Central memory CD8-positive, alpha-beta T cell (primary cell): ENCODE measurements around the gene ZNF91.
"Not testable (repeated sequence)": the region's sequence is repeated elsewhere in the genome, so short reads cannot be mapped to it uniquely, and the experiment has no call there.

Source experiments
- ATAC-seq: fragments of 150-1000 bp; cut with Tn5 transposase; replicated peaks from 2 replicates; pipeline ENCODE4 v1.10.0; 2022; ENCODE audit warnings: mild to moderate bottlenecking, moderate FRiP score, moderate number of reproducible peaks; ENCODE audit not compliant: poor library complexity, severe bottlenecking; ENCODE audit errors: extremely low read depth
- DNase-seq, 2 donors: peaks; one replicate each; pipeline ENCODE4 v3.0.0; 2021; ENCODE audit warnings: low spot score in 2 of 2
- H3K27ac Mint-ChIP-seq: one replicate; pipeline ENCODE4 v1.8.0; 2022; ENCODE audit warnings: low read depth, mild to moderate bottlenecking, moderate library complexity, mixed read lengths
- H3K27me3 Mint-ChIP-seq: one replicate; pipeline ENCODE4 v1.8.0; 2022; ENCODE audit warnings: mixed read lengths
- H3K36me3 Mint-ChIP-seq: one replicate; pipeline ENCODE4 v1.8.0; 2022; ENCODE audit warnings: mild to moderate bottlenecking, moderate library complexity, mixed read lengths; ENCODE audit not compliant: insufficient read depth
- H3K4me1 Mint-ChIP-seq: one replicate; pipeline ENCODE4 v1.8.0; 2022; ENCODE audit warnings: mixed read lengths
- H3K4me3 Mint-ChIP-seq: one replicate; pipeline ENCODE4 v1.8.0; 2022; ENCODE audit warnings: mild to moderate bottlenecking, moderate library complexity, mixed read lengths
- H3K9me3 Mint-ChIP-seq: one replicate; pipeline ENCODE4 v1.8.0; 2022; ENCODE audit warnings: mixed read lengths

Gene ZNF91

DNA sequence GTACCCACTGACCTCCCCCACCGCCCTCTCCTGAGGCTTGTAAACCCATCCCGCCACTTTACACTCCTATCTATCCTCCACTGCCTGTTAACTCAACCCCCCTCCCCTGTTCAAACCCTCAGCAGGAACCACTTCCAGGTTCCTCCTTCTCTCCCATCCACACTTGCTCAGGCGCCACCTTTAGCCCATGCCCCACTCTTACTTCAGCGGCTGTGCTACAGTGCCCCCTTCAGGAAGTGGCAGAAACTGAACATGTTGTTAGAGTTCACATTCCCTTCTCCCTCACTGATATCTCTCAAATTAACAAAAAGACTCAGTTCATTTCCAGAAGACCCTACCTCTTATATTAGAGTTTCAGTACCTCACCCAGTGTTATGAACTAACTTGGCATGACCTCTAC is 49.4 kb downstream of the ZNF91 start:
- Mint-ChIP-seq H3K27ac (no peak overlapping the region), H3K27me3 (no peaks in the 10 kb centered on the region), H3K4me1 (peaks cover 21% of the 10 kb centered on the region), H3K9me3 (peaks cover 57% of the 10 kb centered on the region), H3K4me3 (no peak overlapping the region), H3K36me3 (peaks cover 6% of the 10 kb centered on the region)
- DNase-seq (no peak), ATAC-seq (no peak)

DNA sequence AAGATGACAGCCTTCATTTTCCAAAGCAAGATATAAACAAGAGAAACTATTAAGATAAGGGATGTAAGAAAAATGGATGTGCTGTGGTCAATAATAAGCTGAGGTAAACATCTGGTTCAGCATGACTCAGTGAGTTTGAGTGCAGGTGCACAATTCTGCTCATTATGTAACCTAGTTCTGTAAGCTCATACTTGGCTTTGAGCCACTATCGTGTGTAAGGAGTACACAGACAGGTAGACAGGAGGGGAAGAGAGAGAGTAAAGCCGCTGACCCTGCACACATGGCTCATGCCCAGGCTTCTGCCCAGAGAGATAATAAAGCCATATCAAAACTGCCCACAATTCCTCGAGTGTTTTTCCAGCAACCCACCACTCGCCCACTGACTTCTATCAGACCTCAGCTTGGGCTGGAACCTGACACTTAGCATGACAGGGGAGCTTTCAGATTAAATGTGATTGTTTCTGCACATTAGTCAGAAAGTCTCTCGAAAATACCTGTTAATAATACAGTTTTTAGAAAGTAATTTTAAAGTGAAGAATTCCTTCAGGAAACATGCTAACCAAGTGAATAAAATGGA is 51.7 kb downstream of the ZNF91 start:
- no peaks in the 10 kb centered on the region for H3K27me3 Mint-ChIP-seq
- no peak overlapping the region for H3K27ac Mint-ChIP-seq
- peaks cover 3% of the 10 kb centered on the region for H3K36me3 Mint-ChIP-seq
- peaks cover 46% of the 10 kb centered on the region for H3K9me3 Mint-ChIP-seq
- no peak for DNase-seq
- H3K4me1 Mint-ChIP-seq: peaks cover 21% of the 10 kb centered on the region
- ATAC-seq: no peak
- H3K4me3 Mint-ChIP-seq: no peak overlapping the region

DNA sequence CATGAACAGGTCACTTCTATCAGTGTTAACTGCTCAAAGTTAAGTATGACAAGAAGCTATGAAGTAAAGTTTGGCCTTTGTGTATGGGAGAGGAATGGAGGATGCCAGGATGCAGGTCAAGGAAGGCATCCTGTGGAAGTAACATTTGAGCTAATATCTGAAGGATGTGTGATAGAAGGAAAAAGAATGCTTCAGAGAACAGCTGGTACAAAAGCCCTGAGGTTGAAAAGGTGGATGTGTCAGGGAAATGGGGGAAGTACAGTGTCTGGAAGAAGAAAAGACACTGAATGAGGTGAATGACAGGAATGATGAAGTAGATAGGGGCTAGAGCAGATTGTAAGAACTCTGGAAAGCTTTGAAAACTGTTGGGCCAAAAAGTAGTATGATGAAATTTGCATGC is 67.1 kb downstream of the ZNF91 start:
- Mint-ChIP-seq H3K36me3 (peaks cover 2% of the 10 kb centered on the region), H3K4me1 (no peaks in the 10 kb centered on the region), H3K27me3 (no peaks in the 10 kb centered on the region), H3K9me3 (peaks cover 44% of the 10 kb centered on the region), H3K4me3 (no peak overlapping the region), H3K27ac (no peak overlapping the region)
- DNase-seq (no peak), ATAC-seq (no peak)

DNA sequence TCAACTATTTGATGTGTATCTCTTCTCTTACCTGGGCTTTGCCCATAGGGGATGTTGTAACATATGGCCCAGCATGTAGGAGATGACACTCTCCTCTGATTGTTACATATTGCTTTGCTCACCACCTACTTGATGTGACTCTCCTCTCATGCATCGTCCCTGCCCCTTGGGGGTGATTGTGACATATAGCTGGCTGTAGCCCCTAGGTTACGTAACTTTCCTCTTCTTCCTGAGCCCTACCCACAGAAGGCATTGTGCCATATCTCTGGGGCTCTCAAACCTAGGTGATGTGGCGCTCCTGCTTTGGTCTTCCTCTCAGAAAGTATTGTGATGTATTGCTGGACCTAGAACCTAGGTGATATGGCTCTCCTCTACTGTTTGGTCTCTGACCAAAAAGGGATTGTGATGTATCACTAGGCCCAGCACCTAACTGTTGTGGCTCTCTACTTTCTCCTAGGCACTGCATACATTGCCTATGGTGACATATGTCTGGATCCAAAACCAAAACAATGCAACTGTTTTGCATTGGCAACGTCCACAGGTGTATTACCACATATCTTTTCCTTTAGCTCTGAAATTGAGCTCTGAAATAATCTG is 73.2 kb downstream of the ZNF91 start:
- Mint-ChIP-seq H3K36me3 (peaks cover 2% of the 10 kb centered on the region), H3K4me3 (no peak overlapping the region), H3K27ac (no peak overlapping the region), H3K9me3 (peaks cover 36% of the 10 kb centered on the region), H3K27me3 (no peaks in the 10 kb centered on the region), H3K4me1 (no peaks in the 10 kb centered on the region)
- no peak for DNase-seq
- ATAC-seq: no peak

DNA sequence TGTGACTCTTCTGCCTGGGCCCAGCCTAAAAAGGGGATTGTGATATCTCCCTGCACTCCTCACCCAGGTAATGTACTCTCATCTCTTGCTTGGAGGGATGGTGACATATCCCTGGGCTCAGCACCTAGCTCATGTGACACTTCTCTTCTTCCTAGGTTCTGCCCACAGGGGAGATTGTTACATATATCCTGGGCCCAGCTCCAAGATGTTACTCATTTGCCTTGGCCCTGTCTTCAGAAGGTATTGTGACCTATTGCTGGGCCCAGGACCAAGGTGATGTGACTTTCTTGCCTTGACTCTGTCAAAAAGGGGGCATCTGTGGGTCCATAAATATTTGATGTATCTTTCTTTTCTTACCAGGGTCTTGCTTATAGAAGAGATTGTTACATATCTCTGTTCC is 73.9 kb downstream of the ZNF91 start:
- peaks cover 36% of the 10 kb centered on the region for H3K9me3 Mint-ChIP-seq
- not testable (repeated sequence) for H3K4me3 Mint-ChIP-seq, DNase-seq, H3K4me1 Mint-ChIP-seq, H3K27me3 Mint-ChIP-seq, H3K36me3 Mint-ChIP-seq, H3K27ac Mint-ChIP-seq, ATAC-seq

DNA sequence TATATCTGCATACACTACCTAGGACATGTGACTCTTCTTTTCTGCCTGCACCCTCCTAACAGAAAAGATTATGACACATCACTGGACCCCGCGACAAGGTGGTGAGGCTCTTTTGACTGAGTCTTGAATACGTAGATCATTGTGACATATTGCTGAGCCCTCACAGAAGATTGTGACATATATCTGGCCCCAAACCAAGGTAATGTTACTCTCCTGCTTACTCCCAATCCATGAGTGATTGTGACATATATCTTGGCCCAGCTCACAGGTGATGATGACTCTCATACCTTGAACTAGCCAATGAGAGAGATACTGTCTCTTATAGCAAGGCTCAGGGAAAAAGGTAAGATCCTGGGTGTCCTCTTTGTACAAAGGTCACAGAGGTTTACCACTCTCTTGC is 75.7 kb downstream of the ZNF91 start:
- not testable (repeated sequence) for H3K36me3 Mint-ChIP-seq, H3K27me3 Mint-ChIP-seq, H3K27ac Mint-ChIP-seq, DNase-seq, ATAC-seq, H3K4me3 Mint-ChIP-seq, H3K4me1 Mint-ChIP-seq
- H3K9me3 Mint-ChIP-seq: peaks cover 28% of the 10 kb centered on the region

DNA sequence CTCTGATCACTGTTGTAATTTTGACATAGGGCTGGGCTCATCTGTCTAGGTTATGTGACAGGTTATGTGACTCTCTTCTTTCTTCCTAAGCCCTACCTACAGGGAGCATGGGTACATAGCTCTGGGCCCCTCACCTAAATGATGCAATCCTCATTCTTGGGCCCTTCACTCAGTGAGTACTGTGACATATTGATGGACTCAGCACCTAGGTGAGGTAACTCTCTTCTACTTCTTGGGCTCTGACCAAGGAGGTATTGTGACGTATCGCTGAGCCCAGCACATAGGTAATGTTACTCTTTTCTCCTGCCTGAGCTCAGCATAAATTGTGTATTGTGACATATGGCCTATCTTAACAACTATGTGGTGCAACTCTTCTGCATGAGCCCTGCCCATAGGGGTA is 76.3 kb downstream of the ZNF91 start:
- peaks cover 23% of the 10 kb centered on the region for H3K9me3 Mint-ChIP-seq
- DNase-seq, H3K4me1 Mint-ChIP-seq, H3K27me3 Mint-ChIP-seq, H3K27ac Mint-ChIP-seq, H3K36me3 Mint-ChIP-seq, H3K4me3 Mint-ChIP-seq, ATAC-seq: not testable (repeated sequence)

DNA sequence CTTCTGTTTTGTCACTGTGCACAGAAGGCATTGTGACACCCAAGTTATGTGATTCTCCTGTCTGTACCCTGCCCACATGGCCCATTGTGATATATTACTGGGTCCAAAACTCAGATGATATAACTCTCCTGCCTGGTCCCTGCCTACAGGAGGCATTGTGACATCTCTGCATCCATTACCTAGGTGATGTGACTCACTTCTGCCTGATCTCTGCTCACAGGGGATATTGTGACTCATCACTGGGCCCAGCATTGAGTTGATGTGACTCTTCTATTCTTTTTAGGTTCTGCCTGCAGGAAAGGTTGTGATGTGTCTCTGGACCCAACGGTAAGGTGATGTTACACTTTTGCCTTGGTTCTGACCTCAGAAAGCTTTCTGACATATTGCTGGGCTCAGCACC is 77.1 kb downstream of the ZNF91 start:
- H3K27me3 Mint-ChIP-seq: no peaks in the 10 kb centered on the region
- no peaks in the 10 kb centered on the region for H3K4me1 Mint-ChIP-seq
- DNase-seq (no peak), ATAC-seq (no peak)
- H3K36me3 Mint-ChIP-seq: peaks cover 2% of the 10 kb centered on the region
- peaks cover 15% of the 10 kb centered on the region for H3K9me3 Mint-ChIP-seq
- H3K4me3 Mint-ChIP-seq: no peak overlapping the region
- H3K27ac Mint-ChIP-seq: no peak overlapping the region

DNA sequence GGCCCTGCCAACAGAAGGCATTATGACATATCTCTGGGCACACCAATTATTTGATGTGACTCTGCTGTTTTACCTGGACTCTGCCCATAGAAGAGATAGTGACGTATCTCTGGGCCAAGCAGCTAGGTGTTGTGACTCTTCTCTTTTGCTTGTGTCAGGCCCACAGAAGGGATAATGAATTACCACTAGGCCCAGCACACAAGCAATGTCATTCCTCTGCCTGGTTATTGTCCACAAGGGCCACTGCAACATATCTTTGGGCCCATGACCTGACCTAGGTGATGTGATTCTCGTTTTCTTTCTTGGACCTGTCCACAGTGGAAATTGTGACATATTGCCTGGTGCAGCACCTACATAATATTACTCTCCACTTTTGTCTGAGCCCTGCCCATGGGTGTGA is 80.0 kb downstream of the ZNF91 start:
- Mint-ChIP-seq H3K36me3 (peaks cover 2% of the 10 kb centered on the region), H3K27ac (no peak overlapping the region), H3K4me3 (no peak overlapping the region), H3K27me3 (no peaks in the 10 kb centered on the region), H3K4me1 (no peaks in the 10 kb centered on the region), H3K9me3 (peaks cover 12% of the 10 kb centered on the region)
- DNase-seq (no peak), ATAC-seq (no peak)

DNA sequence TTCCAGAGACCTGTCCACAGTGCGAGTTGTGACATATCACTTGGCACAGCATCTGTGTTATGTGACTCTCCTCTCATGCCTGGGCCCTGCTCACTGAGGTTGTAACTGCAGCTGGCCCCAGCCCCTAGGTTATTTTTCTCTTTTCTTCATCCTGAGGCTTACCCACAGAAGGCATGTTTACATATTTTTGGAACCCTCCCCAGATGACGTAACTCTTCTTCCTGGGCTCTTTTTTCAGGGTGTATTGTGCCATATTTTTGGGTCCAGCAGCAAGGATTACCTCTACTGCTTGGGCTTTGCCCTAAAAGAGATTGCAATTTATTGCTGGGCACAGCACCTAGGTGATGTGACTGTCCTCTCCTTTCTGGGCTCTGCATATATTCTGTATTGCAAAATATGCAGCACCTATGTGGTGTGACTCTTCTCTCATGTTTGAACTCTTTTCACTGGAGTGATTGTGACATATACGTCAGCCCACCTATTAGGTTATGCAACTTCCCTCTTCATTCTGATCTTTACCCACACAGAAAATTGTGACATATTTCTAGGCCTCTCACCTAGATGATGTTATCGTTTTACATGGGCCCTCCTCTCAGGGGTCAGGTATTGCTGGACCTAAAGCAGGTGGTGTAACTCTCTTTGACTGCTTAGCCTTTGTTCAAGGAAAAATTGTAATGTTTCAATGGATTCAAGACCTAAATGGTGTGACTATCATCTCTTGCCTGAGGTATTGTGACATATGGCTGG is 80.6 kb downstream of the ZNF91 start:
- Mint-ChIP-seq H3K4me3 (no peak overlapping the region), H3K4me1 (no peaks in the 10 kb centered on the region), H3K27ac (no peak overlapping the region), H3K27me3 (no peaks in the 10 kb centered on the region), H3K9me3 (peaks cover 12% of the 10 kb centered on the region), H3K36me3 (no peaks in the 10 kb centered on the region)
- DNase-seq: no peak
- no peak for ATAC-seq

DNA sequence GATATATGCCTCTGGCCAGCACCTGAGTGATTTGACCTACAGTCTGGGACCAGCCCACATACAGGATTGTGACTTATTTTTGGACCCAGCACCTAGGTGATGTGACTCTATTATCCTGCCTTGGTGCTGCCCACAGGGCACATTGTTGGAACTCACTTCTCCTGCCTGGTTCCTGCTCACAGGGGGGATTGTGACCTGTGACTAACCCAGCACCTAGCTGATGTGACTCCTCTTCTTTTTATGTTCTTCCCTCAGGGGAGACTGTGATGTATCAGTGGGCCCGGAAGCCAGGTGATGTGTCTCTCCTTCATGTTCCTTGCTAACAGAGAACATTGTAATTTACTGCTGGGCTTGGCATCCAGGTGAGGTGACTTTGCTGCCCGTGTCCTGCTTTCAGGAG is 82.1 kb downstream of the ZNF91 start:
- Mint-ChIP-seq H3K4me3 (no peak overlapping the region), H3K9me3 (peaks cover 6% of the 10 kb centered on the region), H3K27ac (no peak overlapping the region), H3K4me1 (no peaks in the 10 kb centered on the region), H3K27me3 (no peaks in the 10 kb centered on the region), H3K36me3 (no peaks in the 10 kb centered on the region)
- DNase-seq: no peak
- ATAC-seq: no peak

DNA sequence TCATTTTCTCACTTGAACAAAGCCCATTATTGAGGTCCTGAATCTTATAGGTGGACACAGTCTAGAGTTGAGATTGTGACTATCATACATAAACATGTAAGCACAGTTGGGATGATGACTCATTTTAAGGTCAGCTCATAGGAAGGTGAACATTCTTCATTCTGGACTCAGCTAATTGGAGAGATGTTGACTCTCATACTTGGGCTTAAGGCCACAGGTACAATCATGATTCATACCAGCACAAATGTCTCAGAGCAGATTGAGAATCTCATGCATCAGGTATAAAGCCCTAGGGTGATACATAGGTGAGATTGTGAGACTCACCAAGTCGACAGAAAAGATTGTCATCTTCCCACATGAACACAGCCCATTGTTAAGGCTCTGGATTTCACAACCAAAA is 82.8 kb downstream of the ZNF91 start:
- H3K27ac Mint-ChIP-seq: no peak overlapping the region
- H3K4me3 Mint-ChIP-seq: no peak overlapping the region

DNA sequence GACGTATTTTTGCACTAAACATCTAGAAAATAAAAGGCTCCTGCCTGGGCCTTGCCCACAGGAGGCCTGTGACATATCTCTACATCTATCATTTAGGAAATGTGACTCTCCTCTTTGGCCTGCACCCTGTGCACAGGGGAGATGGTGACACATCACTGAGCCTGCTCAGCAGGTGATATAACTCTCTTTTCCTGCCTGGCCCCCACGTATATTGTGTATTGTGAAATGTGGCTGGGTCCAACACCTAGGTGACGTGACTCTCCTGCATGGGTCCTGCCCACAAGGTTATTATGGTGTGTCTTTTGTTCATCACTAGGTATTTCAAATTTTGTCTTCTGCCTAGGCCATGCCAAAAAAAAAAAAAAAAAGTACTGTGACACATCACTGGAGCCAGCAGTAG is 83.7 kb downstream of the ZNF91 start:
- no peak for ATAC-seq
- Mint-ChIP-seq H3K27me3 (no peaks in the 10 kb centered on the region), H3K36me3 (no peaks in the 10 kb centered on the region), H3K27ac (no peak overlapping the region), H3K4me3 (no peak overlapping the region), H3K4me1 (no peaks in the 10 kb centered on the region), H3K9me3 (no peaks in the 10 kb centered on the region)
- no peak for DNase-seq

More for the DNA sequence above, 82.8 kb downstream of the ZNF91 start:
- ATAC-seq (no peak), DNase-seq (no peak)
- Mint-ChIP-seq H3K27me3 (no peaks in the 10 kb centered on the region), H3K36me3 (no peaks in the 10 kb centered on the region), H3K9me3 (no peaks in the 10 kb centered on the region), H3K4me1 (no peaks in the 10 kb centered on the region)
